Caco-2 (cell line): ENCODE measurements around the gene TRPM5. TPM values are rescaled to one million over a fixed set of nuclear protein-coding genes. Genes with fewer than 3 reads are reported as not detected.

Experiments used
- BruUV-seq: library from RNA; stranded (reverse); fragments of 400-500 nt; replicated peaks from 2 replicates; lab custom pipeline; 2021; lab: Mats Ljungman, UMichigan
- CTCF ChIA-PET: fragments of 300-600 bp; sonication (Branson Sonifier 250); formaldehyde crosslinking; loops from one replicate; lab custom pipeline; 2022; ENCODE audit warnings: antibody characterized with exemption; lab: Charles Lee
- POLR2A ChIA-PET: fragments of 300-600 bp; sonication (Branson Sonifier 250); formaldehyde crosslinking; loops from one replicate; lab custom pipeline; 2022; ENCODE audit warnings: antibody characterized with exemption; lab: Charles Lee
- DNase-seq, 2 experiments: peaks; one replicate each; pipeline versions ENCODE4 v3.0.0 to v3.0.0-alpha.2; 2020 to 2022
- H3K27me3 ChIP-seq: replicated peaks from 2 replicates; pipeline ENCODE4 v1.6.0; 2011; ENCODE audit warnings: low read length; ENCODE audit not compliant: control insufficient read depth, insufficient read depth
- H3K36me3 ChIP-seq: 2 replicates; pipeline ENCODE4 v1.5.1; 2011; ENCODE audit warnings: low read length; ENCODE audit not compliant: control insufficient read depth, insufficient read depth
- H3K4me1 ChIP-seq: fragments of 250-450 bp; sonication (Bioruptor Pico); 2 replicates; pipeline ENCODE4 v1.5.1; 2020; ENCODE audit warnings: mild to moderate bottlenecking
- H3K4me3 ChIP-seq: 2 replicates; pipeline ENCODE4 v1.5.1; 2011; ENCODE audit warnings: low read depth, mild to moderate bottlenecking, control low read depth, low read length
- H3K9me3 ChIP-seq: fragments of 250-450 bp; sonication (Bioruptor Pico); 2 replicates; pipeline ENCODE4 v1.5.1; 2020; ENCODE audit warnings: mild to moderate bottlenecking, moderate library complexity
- H3K27ac Mint-ChIP-seq: one replicate; pipeline ENCODE4 v1.8.0; 2022; ENCODE audit warnings: mixed read lengths; ENCODE audit not compliant: unreplicated experiment
- H3K27me3 Mint-ChIP-seq: one replicate; pipeline ENCODE4 v1.8.0; 2022; ENCODE audit warnings: mixed read lengths; ENCODE audit not compliant: insufficient read depth, unreplicated experiment
- H3K36me3 Mint-ChIP-seq: one replicate; pipeline ENCODE4 v1.8.0; 2022; ENCODE audit warnings: mild to moderate bottlenecking, mixed read lengths; ENCODE audit not compliant: insufficient read depth, unreplicated experiment
- H3K4me1 Mint-ChIP-seq: one replicate; pipeline ENCODE4 v1.8.0; 2022; ENCODE audit warnings: low read depth, mixed read lengths; ENCODE audit not compliant: unreplicated experiment
- H3K4me3 Mint-ChIP-seq: one replicate; pipeline ENCODE4 v1.8.0; 2022; ENCODE audit warnings: mild to moderate bottlenecking, moderate library complexity, mixed read lengths; ENCODE audit not compliant: unreplicated experiment
- H3K9me3 Mint-ChIP-seq: one replicate; pipeline ENCODE4 v1.8.0; 2022; ENCODE audit warnings: mixed read lengths; ENCODE audit not compliant: unreplicated experiment
- CTCF ChIP-seq, 2 experiments: fragments of 200-600 bp in 1 of 2; IDR thresholded peaks; 1 replicate in 1 of 2; 2 replicates in 1 of 2; pipeline versions ENCODE4 v1.5.1 to v1.8.0; 2011 to 2022; ENCODE audit warnings: antibody characterized with exemption in 1 of 2, control low read depth in 1 of 2, inconsistent platforms in 1 of 2, low read depth in 1 of 2, low read length in 1 of 2, mild to moderate bottlenecking in 1 of 2, moderate library complexity in 1 of 2; ENCODE audit not compliant: insufficient read depth in 1 of 2, severe bottlenecking in 1 of 2, unreplicated experiment in 1 of 2
- intact Hi-C: fragments of 100-400 bp; cut with micrococcal nuclease; formaldehyde crosslinking; loops from one replicate; pipeline ENCODE4 v1.10.0; 2022; ENCODE audit not compliant: unreplicated experiment
- total RNA-seq: library from RNA; stranded (reverse); gene quantifications from 2 replicates; pipeline ENCODE4 v1.2.3, GENCODE V29; 2022

Gene TRPM5
- total RNA-seq, 1 experiment from 2014 or later: not detected

- no peak for TF ChIP-seq CTCF (IDR thresholded peaks at IDR 0.05; ENCODE audit: insufficient read depth in 1 of 2, low read depth in 1 of 2, low read length in 1 of 2, severe bottlenecking in 1 of 2, unreplicated experiment in 1 of 2)
- H3K9me3 ChIP-seq: no peaks in the 10 kb centered on the region
- no TSS peak for BruUV-seq
- intact Hi-C loops: no loop called here
- H3K4me1 ChIP-seq: peaks cover 6% of the 10 kb centered on the region
- Mint-ChIP-seq H3K27ac (no peak overlapping the region), H3K4me1 (no peaks in the 10 kb centered on the region), H3K4me3 (no peak overlapping the region), H3K36me3 (no peaks in the 10 kb centered on the region), H3K27me3 (no peaks in the 10 kb centered on the region), H3K9me3 (no peaks in the 10 kb centered on the region)
- H3K4me3 ChIP-seq: no peak overlapping the region
- peak in 1 of 2 experiments; percentile 16 for DNase-seq
- H3K36me3 ChIP-seq: no peaks in the 10 kb centered on the region
- H3K27me3 ChIP-seq: no peaks in the 10 kb centered on the region
- ChIA-PET POLR2A (no interaction called here), CTCF (no interaction called here)
Measured at GRCh38 chr11:2463766-2464277, 19.5 kb upstream of the TRPM5 start.

- Histone ChIP-seq H3K36me3 (no peaks in the 10 kb centered on the region), H3K4me3 (no peak overlapping the region), H3K4me1 (peaks cover 6% of the 10 kb centered on the region), H3K9me3 (no peaks in the 10 kb centered on the region), H3K27me3 (no peaks in the 10 kb centered on the region)
- BruUV-seq: no TSS peak
- ChIA-PET CTCF (no interaction called here), POLR2A (no interaction called here)
- H3K27me3 Mint-ChIP-seq: no peaks in the 10 kb centered on the region
- no peaks in the 10 kb centered on the region for H3K4me1 Mint-ChIP-seq
- DNase-seq: peak in 1 of 2 experiments; percentile 36
- no peaks in the 10 kb centered on the region for H3K36me3 Mint-ChIP-seq
- H3K4me3 Mint-ChIP-seq: no peak overlapping the region
- TF ChIP-seq CTCF (IDR thresholded peaks at IDR 0.05; ENCODE audit: insufficient read depth in 1 of 2, low read depth in 1 of 2, low read length in 1 of 2, severe bottlenecking in 1 of 2, unreplicated experiment in 1 of 2): no peak
- H3K27ac Mint-ChIP-seq: no peak overlapping the region
- H3K9me3 Mint-ChIP-seq: no peaks in the 10 kb centered on the region
- intact Hi-C loops: no loop called here
Measured at GRCh38 chr11:2462986-2463765, 18.9 kb upstream of the TRPM5 start.

GRCh38 chr11:2462543-2462985 lies 18.2 kb upstream of the TRPM5 start:
- Mint-ChIP-seq H3K27ac (no peak overlapping the region), H3K36me3 (no peaks in the 10 kb centered on the region)

More at GRCh38 chr11:2462543-2462985, 18.2 kb upstream of the TRPM5 start:
- intact Hi-C loops: no loop called here
- Mint-ChIP-seq H3K4me3 (no peak overlapping the region), H3K27me3 (no peaks in the 10 kb centered on the region), H3K9me3 (no peaks in the 10 kb centered on the region), H3K4me1 (no peaks in the 10 kb centered on the region)
- Histone ChIP-seq H3K9me3 (no peaks in the 10 kb centered on the region), H3K36me3 (no peaks in the 10 kb centered on the region), H3K27me3 (no peaks in the 10 kb centered on the region), H3K4me3 (no peak overlapping the region), H3K4me1 (peaks cover 6% of the 10 kb centered on the region)
- ChIA-PET POLR2A (no interaction called here), CTCF (no interaction called here)
- TF ChIP-seq CTCF (IDR thresholded peaks at IDR 0.05; ENCODE audit: insufficient read depth in 1 of 2, low read depth in 1 of 2, low read length in 1 of 2, severe bottlenecking in 1 of 2, unreplicated experiment in 1 of 2): no peak
- no TSS peak for BruUV-seq
- peak in 1 of 2 experiments; percentile 26 for DNase-seq
